Stimulated activated naive CD4-positive, alpha-beta T cell (primary cell): Measurements from ENCODE around the gene NWD2.
A peak's percentile ranks its signal among the peaks of the same experiment; 100 is the strongest.

Experiments
- DNase-seq, 6 experiments: peaks; one replicate each; lab custom pipeline; 2025; lab: John Stamatoyannopoulos, UW

The NWD2 gene

GRCh38 chr4:37304612-37305011, 60.1 kb downstream of the NWD2 start:
- DNase-seq: no peak

DNA sequence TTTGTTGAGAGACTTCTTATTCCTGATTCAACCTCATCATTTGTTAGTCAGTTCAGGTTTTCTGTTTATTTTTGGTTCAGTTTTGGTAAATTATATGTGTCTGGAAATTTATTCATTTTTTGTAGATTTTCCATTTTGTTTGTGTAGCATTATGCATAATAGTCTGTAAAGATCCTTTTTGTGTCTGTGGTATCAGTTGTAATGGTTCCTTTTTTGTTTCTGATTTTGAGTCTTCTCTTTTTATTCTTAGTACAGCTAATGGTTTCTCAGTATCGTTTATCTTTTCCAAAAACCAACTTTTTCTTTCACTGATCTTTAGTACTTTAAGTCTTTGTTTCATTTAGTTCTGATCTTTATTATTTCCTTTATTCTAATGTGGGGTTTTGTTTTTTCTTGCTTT, 61.4 kb downstream of the NWD2 start:
- no peak for DNase-seq

DNA sequence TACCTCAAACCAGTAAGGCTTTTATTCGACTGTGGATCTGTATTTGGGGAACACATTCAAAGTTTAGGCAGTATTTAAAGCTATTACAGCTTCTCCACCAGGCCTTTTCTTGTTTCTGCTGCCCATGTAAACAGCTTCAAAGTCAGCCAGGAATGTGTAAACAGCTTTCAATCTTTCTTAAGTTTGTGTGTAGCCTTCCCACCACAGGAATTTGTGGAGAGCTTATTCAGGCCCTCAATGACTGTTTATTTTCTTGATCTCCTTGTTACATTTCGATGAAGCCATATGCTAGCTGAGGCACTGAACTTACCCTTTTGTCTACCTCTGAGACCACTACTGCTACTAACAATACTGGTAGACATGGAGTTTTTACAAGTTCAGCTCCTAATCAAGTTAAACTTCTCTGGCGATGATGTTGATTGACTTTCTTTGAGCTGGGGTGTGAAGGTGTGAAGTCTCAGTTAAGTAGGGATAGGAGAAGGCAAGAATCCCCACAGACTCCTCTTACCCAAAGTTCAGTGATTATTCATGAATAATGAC, 72.6 kb downstream of the NWD2 start:
- DNase-seq: no peak

DNA sequence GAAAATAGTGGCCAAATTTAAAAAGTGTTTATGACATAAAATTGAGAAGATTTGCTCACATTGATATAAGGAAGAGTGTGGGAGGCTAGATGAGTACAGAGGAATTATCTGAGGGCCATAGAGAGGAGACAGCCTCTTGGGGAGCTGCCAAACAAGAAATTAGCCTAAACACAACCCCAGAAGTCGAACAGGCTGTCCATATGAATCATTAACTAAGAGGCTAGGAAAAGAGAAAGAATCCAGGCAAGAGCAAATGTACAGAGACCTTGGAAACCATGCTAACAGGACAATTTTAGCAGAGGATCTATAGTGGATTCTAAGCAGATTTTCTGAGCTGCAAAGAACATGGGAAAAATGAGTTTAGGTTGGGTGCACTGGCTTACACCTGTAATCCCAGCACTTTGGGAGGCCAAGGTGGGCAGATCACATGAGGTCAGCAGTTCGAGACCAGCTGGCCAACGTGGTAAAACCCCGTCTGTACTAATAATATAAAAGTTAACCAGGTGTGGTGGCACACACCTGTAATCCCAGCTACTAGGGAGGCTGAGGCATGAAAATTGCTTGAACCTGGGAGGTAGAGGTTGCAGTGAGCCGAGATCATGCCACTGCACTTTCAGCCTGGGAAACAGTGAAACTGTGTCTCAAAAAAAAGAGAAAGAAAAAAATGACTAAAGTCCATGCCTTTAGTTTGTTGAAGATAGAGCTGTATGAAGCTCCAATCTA, 76.1 kb downstream of the NWD2 start:
- no peak for DNase-seq

GRCh38 chr4:37322122-37322521, 77.6 kb downstream of the NWD2 start:
- DNase-seq: no peak

DNA sequence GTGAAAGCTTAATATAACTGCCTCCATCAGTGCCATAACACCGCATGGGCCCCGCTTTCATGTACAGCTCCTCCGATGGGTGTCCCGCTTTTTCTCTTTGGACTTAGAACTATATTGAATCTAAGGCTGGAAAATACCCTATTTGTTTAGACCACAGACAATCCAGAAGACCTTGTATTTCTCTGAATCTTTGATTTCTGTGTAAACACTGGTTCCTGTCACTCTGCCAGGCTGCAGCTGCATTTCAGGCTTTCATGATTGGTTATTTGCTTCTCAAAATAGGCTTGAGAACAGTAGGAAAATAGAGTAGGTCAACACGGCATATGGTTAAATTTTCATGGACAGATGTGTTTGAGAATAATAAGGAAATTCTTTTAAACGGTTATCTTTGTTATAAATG, 80.0 kb downstream of the NWD2 start:
- no peak for DNase-seq

DNA sequence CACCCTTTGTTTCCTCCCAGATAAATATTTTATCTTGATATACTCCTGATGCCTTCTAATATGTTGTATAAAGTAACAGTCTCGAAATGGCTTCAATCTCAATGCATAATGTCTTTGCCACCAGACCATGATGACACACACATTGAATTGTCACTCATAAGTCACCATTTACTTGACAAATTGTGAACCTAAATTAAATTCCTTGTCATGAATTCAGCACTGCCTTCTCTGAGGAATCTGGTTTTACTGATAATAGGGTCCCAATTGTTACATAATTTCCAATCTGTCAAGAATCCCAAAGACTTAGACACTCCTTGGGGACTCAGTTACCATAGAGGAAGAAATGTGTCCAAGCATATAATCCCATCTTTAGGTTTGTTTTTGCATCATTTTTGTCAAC, 82.3 kb downstream of the NWD2 start:
- DNase-seq: no peak

DNA sequence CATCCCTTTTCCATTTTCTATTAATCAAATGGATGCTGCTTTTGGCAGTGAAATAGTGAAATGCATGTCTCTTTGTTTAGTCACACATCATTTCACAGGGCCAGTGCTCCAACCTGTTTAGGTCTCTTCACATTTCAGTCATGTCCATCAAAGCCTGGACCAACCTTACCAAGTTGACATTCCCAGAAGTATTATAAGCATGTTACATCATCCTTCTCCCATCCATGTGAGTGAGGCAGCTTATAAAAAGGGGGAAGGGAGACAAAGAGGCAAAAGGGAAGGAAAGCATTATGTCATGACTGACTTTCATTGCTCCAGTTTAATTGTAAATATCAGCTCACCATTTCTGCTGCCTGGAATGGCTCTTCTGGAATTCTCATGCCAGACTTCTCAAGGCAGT, 94.4 kb downstream of the NWD2 start:
- no peak for DNase-seq

- DNase-seq: no peak
Measured at GRCh38 chr4:37358748-37359147, 114.2 kb downstream of the NWD2 start.

- no peak for DNase-seq
Measured at GRCh38 chr4:37359261-37359660, 114.7 kb downstream of the NWD2 start.

- DNase-seq: no peak
Measured at GRCh38 chr4:37365888-37366287, 121.3 kb downstream of the NWD2 start.

DNA sequence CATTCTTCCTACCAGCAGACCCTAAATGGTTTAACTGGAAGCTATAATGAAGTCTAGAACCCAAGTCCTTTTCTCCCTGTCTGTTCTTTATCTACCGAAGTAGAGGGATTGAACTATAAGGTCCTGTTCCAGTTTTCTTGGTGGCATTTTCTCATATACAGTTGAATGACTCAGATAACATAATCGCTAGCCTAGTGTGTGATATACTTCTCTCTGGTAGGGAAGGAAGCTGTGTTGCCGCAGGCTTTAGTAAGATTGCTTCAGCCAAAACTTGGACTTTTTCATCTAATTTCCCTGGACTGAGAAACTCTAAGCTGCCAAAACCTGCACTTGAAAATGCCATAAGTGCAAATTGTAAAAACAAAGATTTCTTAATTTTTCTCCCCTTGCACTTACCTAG, 123.4 kb downstream of the NWD2 start:
- DNase-seq: no peak

- DNase-seq: no peak
Measured at GRCh38 chr4:37370052-37370451, 125.5 kb downstream of the NWD2 start.

DNA sequence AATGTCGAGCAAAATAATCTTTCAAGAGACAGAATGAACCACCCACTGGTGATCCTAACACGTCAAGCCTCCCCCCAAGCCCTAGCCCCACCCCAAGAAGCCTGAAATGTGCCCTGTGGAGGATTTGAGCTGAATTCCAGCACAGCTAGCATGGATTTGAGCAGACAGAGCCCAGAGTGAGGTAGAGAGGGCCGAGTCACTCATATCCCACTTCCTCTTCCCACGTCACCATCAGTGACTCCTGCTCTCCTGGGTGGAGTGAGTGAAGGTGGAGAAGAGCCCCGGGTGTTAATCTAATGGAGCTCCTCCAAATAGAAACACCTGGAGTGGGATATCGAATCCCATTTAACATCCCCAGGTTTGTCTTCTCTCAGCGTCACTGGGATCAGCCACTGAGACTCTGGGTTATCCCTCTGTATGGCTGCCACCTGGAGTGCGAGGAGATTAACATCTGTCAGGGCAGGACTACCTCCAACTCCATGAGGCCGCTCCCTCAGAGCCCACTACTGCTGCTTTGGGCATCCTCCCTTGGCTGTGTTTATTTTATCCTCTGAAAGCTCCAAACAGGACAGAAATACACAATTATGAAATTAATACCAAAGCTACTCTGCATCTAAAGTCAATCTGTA, 136.6 kb downstream of the NWD2 start:
- DNase-seq: no peak

DNA sequence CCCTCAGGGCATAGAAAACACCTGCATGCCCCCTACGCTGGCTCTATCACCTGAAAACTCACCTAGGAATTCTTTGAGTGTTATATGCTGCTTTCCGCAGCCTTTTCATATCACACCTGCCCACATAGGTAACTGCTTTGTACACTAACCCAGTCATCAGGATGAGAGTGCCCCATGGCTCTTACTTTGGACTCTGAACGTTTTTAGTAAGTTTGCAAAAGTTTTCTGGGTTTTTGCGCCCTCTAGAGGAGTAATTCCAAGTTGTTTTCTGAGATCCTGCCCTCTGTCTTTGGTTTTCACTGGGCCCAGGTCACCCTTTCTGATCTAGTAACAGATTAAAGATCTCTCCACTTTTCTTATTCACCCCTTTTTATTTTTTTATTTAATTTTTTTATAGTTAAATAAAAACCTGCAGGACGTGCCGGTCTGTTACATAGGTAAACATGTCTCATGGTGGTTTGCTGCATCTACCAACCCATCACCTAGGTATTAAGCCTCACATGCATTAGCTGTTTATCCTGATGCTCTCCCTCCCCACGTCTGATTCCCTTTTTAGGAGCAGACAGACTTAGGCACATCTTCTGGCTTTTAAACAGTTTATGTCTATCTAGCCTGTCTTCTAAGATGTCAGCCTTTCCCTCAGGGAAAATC, 139.2 kb downstream of the NWD2 start:
- peak in 2 of 6 experiments; percentile 13 to 16 for DNase-seq

DNA sequence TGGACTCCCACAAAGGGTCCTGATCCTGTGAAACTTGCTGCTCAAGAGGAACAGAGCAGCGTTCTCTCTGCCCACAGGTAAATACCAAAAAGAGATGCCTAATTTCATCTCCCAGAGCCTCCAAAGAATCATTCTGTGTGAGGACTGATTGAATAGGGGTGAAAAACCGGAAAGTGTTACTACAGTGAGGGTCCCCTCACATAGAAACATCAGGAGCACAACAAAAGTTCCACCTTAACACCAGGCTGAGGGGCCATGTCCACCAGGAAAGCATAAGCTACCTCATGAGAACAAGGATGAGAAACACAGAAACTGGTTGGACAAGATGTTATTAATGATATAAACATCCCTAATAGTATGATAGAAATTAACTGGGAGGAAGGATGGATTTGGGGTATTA, 140.9 kb downstream of the NWD2 start:
- no peak for DNase-seq

DNA sequence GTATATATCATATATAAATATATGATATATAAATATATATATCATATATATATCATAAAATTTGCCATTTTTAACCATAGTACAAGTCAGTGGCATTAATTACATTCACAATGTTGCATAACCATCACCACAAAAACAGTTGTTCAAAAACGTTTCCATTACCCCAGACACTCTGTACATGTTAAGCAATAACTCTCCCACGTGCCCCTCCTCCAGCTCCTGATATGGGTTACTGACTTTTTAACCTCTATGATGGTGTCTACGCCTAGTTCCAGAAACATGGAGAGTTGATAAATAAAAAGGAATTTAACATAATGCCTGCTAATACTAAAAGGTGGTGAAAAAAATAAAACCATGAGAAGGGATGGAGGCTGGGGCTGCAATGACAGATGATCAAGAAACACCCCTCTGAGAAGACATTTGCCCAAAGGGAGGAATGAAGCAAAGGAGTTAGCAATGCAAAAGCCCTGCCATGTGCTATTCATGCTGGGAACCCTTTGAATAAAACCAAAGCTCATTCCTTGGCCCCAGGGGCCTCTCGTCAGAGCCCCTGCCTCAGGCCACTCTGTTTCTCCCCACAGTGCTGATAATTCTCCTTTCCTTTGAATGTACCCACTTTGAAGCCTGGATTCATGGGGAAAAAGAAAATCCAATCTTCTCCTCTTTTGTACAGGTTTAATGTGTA, 144.3 kb downstream of the NWD2 start:
- DNase-seq: no peak

GRCh38 chr4:37389366-37389765, 144.8 kb downstream of the NWD2 start:
- DNase-seq: no peak

DNA sequence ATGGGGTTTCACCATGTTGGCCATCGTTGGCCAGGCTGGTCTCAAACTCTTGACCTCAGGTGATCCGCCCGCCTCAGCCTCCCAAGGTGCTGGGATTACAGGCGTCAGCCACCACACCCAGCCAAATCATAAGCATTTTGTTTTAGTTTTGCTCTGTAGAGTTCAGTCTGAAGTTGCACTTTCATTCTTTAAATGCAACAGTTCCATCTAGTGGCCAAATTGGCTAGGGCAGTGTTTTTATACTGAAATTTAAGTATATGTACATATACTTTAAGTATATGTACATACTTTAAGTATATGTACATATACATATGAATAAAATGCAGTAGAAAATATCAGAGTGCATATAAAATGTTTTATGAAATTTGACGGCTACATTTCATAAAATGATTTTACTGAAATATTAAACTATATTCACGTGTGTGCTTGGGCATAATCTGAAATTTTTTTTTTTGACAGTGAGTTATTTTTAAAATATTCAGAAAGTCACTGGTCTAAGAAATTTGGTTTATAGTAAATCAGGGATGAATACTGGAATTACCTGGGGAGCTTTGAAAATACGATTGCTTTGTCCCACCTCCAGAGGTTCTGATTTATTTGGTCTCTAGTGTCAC, 145.5 kb downstream of the NWD2 start:
- DNase-seq: peak in 3 of 6 experiments; percentile 6 to 25 (median 7)

GRCh38 chr4:37392521-37393255, 148.1 kb downstream of the NWD2 start:
- no peak for DNase-seq

- DNase-seq: no peak
Measured at GRCh38 chr4:37393321-37393720, 148.8 kb downstream of the NWD2 start.
